Cardiac fibroblast (primary cell): Measurements from ENCODE around the gene SH2D4B.

Experiments
- DNase-seq, 2 donors: peaks; one replicate each; pipeline versions ENCODE4 v3.0.0 to v3.0.0-alpha.2; 2010; ENCODE audit warnings: low read depth in 2 of 2
- H3K4me3 ChIP-seq, 2 donors: replicated peaks in 1 of 2; 1 replicate in 1 of 2; 2 replicates in 1 of 2; pipeline ENCODE4 v1.5.1; 2011; ENCODE audit warnings: low read depth in 2 of 2, low read length in 2 of 2, mild to moderate bottlenecking in 2 of 2, moderate library complexity in 1 of 2
- TF ChIP-seq, protein P1 (sequence below): IDR thresholded peaks from one replicate; pipeline ENCODE4 v1.5.1; 2011; ENCODE audit warnings: low read depth, mild to moderate bottlenecking, low read length, inconsistent platforms

Gene SH2D4B

DNA sequence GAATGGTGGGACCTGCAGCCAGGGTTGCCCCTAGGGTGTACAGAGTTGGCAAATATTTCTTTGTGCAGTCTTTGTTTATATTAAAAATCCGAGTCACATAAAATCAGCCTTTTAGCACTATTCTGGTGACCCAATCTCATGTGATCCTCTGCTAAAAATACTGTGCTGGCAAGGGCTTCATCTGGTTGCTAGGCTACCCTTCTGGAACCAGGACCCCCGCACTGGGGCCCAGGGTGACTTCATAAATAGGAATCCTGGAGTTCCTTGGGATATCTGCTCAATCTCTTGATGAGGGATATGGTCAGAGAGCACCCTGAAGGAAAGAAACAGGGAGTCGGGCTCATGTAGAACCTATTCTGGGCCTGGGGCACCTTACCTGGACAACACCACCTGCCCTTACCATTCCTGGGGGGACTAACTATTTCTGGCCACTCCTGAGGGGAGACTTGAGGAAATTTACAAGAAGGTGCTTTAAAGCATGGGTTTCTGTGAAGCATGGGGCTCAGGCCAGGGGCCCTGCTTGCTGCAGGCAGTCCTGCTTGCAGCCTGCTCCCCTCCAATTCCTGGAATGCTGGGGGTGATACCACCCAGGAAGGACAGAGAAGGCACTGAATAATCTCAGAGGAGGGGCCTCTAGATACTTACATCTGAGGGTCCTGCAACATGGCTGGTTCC, 44.7 kb downstream of the SH2D4B start:
- no peak overlapping the region for H3K4me3 ChIP-seq
- TF ChIP-seq, protein P1, sequence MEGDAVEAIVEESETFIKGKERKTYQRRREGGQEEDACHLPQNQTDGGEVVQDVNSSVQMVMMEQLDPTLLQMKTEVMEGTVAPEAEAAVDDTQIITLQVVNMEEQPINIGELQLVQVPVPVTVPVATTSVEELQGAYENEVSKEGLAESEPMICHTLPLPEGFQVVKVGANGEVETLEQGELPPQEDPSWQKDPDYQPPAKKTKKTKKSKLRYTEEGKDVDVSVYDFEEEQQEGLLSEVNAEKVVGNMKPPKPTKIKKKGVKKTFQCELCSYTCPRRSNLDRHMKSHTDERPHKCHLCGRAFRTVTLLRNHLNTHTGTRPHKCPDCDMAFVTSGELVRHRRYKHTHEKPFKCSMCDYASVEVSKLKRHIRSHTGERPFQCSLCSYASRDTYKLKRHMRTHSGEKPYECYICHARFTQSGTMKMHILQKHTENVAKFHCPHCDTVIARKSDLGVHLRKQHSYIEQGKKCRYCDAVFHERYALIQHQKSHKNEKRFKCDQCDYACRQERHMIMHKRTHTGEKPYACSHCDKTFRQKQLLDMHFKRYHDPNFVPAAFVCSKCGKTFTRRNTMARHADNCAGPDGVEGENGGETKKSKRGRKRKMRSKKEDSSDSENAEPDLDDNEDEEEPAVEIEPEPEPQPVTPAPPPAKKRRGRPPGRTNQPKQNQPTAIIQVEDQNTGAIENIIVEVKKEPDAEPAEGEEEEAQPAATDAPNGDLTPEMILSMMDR, result no peak
- DNase-seq, result no peak

DNA sequence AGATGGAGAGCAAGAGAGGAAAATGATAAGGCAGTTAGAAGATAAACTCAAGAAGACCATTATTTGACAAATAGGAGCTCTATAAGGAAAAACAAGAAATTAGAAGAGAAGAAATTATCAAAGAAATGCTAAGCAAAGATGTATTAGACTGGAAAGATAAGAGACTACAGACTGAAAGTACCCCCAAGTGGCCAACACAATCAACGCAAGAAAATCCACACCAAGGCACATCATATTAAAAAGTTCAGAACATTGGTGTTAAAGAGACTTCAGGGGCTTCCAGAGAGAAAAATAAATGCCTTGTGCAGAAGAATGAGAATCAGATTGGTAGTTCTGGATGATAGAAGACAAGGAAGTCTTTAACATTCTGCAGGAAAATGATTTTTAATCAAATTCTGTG, 46.0 kb downstream of the SH2D4B start:
- peak in 1 of 2 donors; percentile 2 for DNase-seq
- H3K4me3 ChIP-seq, result no peak overlapping the region
- TF ChIP-seq, protein P1, result no peak

DNA sequence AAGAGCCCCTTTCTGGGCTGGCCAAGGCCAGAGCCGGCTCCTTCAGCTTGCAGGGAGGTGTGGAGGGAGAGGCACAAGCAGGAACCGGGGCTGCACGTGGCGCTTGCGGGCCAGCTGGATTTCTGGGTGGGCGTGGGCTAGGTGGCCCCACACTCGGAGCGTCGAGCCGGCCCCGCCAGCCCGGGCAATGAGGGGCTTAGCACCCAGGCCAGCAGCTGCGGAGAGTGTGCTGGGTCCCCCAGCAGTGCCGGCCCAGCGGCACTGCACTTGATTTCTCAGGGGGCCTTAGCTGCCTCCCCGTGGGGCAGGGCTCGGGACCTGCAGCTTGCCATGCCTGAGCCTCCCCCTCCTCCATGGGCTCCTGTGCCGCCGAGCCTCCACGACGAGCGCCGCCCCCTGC, 48.1 kb downstream of the SH2D4B start:
- TF ChIP-seq, protein P1, result no peak
- H3K4me3 ChIP-seq, result no peak overlapping the region
- no peak for DNase-seq

DNA sequence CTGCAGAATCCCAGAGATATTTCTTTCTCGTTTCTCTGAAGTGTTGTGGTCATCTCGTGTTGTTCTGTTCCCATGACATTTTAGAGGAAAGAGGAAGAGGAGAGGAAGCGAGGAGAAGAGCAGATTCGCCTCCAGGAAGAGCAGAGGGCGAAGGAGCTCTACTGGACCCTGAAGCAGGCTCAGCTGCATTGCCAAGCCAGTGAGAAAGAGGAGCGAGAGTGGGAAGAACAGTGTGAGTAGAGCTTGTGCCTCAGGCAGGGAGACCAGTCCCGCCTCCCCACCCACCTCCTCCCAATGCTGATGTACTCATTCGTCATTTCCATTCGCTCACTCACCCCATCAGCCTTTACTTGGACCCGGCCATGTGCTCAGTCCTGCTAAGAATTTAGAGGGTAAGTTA, 50.8 kb downstream of the SH2D4B start:
- no peak overlapping the region for H3K4me3 ChIP-seq
- DNase-seq, result no peak
- TF ChIP-seq, protein P1, result no peak

DNA sequence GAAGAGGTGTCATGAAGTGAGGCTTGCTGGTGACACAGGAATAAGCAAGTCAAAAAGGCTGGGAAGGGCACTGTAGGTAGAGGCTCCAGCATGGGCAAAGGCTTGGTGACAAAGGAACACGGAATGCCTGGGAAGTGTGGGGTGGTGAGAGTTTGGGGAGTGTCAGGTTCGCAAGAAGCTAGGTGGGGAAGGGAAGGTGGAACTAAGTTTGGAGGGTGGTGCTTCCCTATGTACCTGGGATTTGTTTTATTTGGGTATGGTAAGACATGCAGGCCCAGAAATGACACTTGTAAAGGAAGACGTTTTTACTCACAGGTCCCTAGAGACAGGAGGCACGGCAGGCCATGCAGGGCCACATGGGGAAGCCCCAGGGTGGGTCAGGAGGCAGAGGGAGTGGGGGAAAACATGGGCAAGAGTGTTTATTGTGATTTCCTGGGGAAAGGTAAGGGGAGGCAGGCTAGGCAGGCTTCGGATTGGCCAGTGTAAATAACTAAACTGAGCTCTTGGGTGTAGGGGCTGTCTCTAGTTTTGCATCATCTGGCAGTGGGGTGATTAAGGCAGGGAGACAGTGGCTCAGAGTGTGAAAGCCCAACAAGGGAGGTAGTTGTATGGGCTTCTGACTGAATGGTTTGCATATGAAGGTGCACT, 52.1 kb downstream of the SH2D4B start:
- TF ChIP-seq, protein P1, result no peak

DNA sequence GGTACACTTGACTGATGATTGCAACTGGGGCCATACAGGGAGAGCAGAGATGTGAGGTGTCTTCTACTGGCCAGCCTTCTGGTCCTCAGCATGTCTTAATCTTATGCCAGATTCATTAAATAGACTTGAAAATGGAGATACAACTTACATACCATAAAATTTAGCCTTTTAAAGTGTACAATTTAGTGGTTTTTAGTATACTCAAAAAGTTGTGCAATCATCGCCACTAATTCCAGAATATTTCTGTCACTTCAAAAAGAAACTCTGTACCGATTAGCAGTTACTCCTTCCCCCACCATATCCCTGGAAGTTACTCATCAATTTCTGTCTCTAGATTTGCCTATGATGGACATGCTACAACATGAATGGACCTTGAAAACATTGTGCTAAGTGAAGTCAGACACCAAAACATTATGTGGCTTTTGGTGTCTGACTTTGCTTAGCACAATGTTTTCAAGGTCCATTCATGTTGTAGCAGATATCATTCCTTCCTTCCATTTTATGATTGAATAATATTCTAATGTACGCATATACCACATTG, 53.0 kb downstream of the SH2D4B start:
- no peak overlapping the region for H3K4me3 ChIP-seq
- DNase-seq, result no peak
- TF ChIP-seq, protein P1, result no peak

More for the DNA sequence above, 52.1 kb downstream of the SH2D4B start:
- H3K4me3 ChIP-seq, result no peak overlapping the region
- DNase-seq, result no peak
